HL-60 (cell line): ENCODE data around the gene RBM22.

Source experiments
- CTCF ChIP-seq: IDR thresholded peaks from one replicate; pipeline ENCODE4 v1.5.1; 2011; ENCODE audit warnings: low read length, control low read depth, inconsistent platforms; ENCODE audit not compliant: insufficient read depth
- GABPA ChIP-seq: IDR thresholded peaks from 2 replicates; pipeline ENCODE4 v1.6.1; 2012; ENCODE audit warnings: low read depth
- POLR2AphosphoS5 ChIP-seq: IDR thresholded peaks from 2 replicates; pipeline ENCODE4 v1.6.1; 2012; ENCODE audit warnings: low read depth
- REST ChIP-seq: IDR thresholded peaks from 2 replicates; pipeline ENCODE4 v1.6.1; 2012; ENCODE audit warnings: low read depth; ENCODE audit not compliant: insufficient replicate concordance
- SPI1 ChIP-seq: IDR thresholded peaks from 2 replicates; pipeline ENCODE4 v1.6.1; 2012; ENCODE audit warnings: low read depth, mild to moderate bottlenecking, borderline replicate concordance

GRCh38 chr5:150731669-150732242 is 30.9 kb upstream of the RBM22 start:
- TF ChIP-seq CTCF: no peak
- no peak for TF ChIP-seq GABPA
- TF ChIP-seq POLR2AphosphoS5: no peak
- TF ChIP-seq REST: no peak
- TF ChIP-seq SPI1: no peak
